ENCODE results near the gene MTA3.

Gene MTA3

DNA sequence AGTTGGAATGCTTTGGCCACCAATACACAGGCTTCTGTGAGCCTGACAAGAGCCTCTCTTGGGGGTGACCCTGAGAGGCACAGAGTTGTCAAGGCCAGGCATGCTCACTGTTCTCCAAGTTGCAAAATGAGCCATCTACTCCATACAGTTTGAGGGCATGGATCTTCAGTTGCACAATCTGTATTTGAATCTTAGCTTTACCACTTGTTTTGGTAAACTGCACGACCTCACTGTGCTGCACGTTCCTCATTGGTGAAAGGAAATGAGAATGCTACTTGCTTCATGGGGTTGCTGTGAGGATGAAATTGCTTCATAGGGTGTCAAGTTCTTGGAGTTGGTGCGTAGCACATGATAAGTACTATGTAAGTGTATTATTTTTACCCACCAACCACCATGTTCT is 235.9 kb downstream of the MTA3 start:
- H3K9me3 ChIP-seq: no peaks in the 10 kb centered on the region
- H3K27me3 ChIP-seq (ENCODE audit: low read depth): no peaks in the 10 kb centered on the region
- in situ Hi-C loops (cut with MboI; ENCODE audit: low sequenced_read_pairs): no loop called here
- peaks cover 3% of the 10 kb centered on the region for H3K4me1 ChIP-seq
- H3K4me3 ChIP-seq: no peak overlapping the region
- DNase-seq (ENCODE audit: low spot score in 2 of 2): no peak
- H3K36me3 ChIP-seq (replicated peaks): no peaks in the 10 kb centered on the region

DNA sequence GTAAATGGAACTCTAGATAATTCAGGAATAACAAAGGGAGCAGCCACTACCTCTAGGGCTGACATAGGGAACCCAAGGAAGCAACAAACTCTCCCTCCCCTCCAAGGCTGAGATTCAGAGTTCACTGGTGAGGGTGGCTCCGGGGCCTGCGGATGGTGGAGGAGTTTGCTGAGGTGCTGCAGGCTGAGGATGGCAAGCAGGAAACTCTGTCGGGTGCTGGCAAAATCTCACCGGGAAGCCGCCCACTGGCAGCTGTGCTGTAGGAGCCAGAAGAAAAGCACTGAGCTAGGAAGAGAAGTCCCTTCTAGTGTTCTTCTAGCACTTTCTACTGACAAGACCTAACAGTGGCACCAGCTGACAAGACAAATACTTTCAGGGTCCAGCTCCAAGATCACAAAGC is 236.5 kb downstream of the MTA3 start:
- H3K9me3 ChIP-seq: no peaks in the 10 kb centered on the region
- H3K4me1 ChIP-seq: peaks cover 6% of the 10 kb centered on the region
- H3K27me3 ChIP-seq (ENCODE audit: low read depth): no peaks in the 10 kb centered on the region
- no peaks in the 10 kb centered on the region for H3K36me3 ChIP-seq (replicated peaks)
- in situ Hi-C loops (cut with MboI; ENCODE audit: low sequenced_read_pairs): no loop called here
- no peak for DNase-seq (ENCODE audit: low spot score in 2 of 2)
- H3K4me3 ChIP-seq: no peak overlapping the region

Data from HAP-1 (cell line).